Esophagus muscularis mucosa (tissue), 3 donors: ENCODE data around the gene MGAT4A.

Source experiments
- POLR2AphosphoS5 ChIP-seq, 2 donors: sonication (generic); formaldehyde crosslinking; IDR thresholded peaks; one replicate each; pipeline ENCODE4 v1.6.1; 2017; ENCODE audit warnings: antibody characterized with exemption in 2 of 2
- TF ChIP-seq, protein P1 (sequence below), 3 experiments: fragments of 200-600 bp in 2 of 3; fragments of 450-650 bp in 1 of 3; sonication (generic) in 2 of 3; IDR thresholded peaks; one replicate each; pipeline ENCODE4 v1.5.1; 2017 to 2019; ENCODE audit warnings: antibody characterized with exemption in 3 of 3, mild to moderate bottlenecking in 2 of 3, moderate library complexity in 1 of 3

DNA sequence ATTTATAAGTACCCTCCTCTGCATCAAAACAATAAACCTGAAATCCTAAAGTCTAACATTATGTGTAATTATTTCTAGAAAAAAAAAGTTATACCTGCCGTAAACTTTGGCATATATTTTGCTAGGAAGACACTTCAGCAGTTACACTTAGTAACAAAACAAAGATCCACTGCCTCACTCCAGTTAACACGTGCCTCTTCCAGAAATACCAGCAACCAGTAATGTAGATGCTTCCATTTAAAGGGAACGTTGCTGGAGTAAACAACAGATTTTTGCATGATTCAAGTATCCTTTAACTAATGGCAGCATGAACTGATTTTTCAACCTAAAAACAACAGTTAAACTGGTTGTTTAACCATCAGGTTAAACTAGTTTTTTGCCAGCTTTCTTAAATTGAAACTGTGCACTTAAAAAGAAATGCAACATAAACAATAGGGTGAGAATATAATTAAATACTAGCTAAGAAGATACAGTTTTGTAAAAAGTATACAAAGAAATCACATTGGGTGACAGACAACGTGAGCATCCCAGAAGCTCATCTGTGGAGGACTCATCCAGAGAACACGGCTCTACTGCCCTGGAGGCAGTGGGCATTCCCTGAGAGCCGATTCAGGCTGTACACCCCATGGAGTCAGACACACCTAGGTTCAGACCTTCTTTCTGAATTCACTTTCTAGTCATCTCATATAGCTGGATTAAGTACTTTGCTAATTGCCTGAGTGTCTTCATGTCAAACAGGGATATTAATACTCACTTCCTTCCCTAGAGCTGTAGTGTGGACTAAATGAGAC lies 22.3 kb downstream of the MGAT4A start:
- TF ChIP-seq POLR2AphosphoS5 (IDR thresholded peaks at IDR 0.05): no peak
- TF ChIP-seq, protein P1, sequence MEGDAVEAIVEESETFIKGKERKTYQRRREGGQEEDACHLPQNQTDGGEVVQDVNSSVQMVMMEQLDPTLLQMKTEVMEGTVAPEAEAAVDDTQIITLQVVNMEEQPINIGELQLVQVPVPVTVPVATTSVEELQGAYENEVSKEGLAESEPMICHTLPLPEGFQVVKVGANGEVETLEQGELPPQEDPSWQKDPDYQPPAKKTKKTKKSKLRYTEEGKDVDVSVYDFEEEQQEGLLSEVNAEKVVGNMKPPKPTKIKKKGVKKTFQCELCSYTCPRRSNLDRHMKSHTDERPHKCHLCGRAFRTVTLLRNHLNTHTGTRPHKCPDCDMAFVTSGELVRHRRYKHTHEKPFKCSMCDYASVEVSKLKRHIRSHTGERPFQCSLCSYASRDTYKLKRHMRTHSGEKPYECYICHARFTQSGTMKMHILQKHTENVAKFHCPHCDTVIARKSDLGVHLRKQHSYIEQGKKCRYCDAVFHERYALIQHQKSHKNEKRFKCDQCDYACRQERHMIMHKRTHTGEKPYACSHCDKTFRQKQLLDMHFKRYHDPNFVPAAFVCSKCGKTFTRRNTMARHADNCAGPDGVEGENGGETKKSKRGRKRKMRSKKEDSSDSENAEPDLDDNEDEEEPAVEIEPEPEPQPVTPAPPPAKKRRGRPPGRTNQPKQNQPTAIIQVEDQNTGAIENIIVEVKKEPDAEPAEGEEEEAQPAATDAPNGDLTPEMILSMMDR (IDR thresholded peaks at IDR 0.05): no peak
